Stimulated activated naive CD4-positive, alpha-beta T cell (primary cell): ENCODE data around the gene CLEC16A.

Source experiments
- DNase-seq, 6 experiments: peaks; one replicate each; lab custom pipeline; 2025; lab: John Stamatoyannopoulos, UW

The CLEC16A gene, protein sequence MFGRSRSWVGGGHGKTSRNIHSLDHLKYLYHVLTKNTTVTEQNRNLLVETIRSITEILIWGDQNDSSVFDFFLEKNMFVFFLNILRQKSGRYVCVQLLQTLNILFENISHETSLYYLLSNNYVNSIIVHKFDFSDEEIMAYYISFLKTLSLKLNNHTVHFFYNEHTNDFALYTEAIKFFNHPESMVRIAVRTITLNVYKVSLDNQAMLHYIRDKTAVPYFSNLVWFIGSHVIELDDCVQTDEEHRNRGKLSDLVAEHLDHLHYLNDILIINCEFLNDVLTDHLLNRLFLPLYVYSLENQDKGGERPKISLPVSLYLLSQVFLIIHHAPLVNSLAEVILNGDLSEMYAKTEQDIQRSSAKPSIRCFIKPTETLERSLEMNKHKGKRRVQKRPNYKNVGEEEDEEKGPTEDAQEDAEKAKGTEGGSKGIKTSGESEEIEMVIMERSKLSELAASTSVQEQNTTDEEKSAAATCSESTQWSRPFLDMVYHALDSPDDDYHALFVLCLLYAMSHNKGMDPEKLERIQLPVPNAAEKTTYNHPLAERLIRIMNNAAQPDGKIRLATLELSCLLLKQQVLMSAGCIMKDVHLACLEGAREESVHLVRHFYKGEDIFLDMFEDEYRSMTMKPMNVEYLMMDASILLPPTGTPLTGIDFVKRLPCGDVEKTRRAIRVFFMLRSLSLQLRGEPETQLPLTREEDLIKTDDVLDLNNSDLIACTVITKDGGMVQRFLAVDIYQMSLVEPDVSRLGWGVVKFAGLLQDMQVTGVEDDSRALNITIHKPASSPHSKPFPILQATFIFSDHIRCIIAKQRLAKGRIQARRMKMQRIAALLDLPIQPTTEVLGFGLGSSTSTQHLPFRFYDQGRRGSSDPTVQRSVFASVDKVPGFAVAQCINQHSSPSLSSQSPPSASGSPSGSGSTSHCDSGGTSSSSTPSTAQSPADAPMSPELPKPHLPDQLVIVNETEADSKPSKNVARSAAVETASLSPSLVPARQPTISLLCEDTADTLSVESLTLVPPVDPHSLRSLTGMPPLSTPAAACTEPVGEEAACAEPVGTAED

DNA sequence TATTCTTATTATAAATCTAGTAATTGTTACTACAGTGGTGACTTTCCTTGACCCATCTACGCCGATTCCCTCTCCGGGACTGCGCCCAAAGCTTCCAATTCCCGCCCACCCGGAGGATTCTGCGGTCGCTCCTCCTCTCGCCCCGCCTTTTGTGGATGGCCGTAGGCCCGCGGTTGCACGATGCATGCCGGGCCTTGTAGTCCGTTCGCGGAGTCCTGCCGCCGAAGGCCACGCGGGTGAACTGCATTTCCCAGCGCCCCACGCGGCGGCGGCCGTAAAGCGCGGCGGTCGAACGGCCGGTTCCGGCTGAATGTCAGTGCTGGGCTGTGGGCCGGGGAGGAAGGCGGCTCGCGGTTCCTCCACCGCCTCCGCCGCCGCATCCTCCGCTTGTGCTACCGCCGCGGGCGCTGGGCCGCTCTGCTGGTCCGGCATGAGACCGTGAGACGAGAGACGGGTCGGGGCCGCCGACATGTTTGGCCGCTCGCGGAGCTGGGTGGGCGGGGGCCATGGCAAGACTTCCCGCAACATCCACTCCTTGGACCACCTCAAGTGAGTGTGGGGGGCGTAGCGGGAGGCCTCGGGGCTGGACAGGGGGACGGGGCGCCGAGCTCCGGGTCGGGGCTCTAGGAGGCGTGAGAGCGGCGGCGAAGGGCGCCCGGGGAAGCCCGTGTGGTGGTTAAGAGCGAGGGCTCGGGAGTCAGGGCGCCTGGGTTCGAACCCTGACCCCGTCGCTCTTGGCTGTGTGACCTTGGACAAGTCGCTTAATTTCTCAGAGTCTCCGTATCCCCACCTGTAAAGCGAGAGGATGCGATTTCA lies at the start of gene CLEC16A:
Gene CLEC16A, plus strand, starts transcription at position 316 of the 816 bp plus-strand sequence. Its CDS starts 154 bp downstream, at position 470.
- DNase-seq = peak; percentile 88 to 95 (median 92)

DNA sequence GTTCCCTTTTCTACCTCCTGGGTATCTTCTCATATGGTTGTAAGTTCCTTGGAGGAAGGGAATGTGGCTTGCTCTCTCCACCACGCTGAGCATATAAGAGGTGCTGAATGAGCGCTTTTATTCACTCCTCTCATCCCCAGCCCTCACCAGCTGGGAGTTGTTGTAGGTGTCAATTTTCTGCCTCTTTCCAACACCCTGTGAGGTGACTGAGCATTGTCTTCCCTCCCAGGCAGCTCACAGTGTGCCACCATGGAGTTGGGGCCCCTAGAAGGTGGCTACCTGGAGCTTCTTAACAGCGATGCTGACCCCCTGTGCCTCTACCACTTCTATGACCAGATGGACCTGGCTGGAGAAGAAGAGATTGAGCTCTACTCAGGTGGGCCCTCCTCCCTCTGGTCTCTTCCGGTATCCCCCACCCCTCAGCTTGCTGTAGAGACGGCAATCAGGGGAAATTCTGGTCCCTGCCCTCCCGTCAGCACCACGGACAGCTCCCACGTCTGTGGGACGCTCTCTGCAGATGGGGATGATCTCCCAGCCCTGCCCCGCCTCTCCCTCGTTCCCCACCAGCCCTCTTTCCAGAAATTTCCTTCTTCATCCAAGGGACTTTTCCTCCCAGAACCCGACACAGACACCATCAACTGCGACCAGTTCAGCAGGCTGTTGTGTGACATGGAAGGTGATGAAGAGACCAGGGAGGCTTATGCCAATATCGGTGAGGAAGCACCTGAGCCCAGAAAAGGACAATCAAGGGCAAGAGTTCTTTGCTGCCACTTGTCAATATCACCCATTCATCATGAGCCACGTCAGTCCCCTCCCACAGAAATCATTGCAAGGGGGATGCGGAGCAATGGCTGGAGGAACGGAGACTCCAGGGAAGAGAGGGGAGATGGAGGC lies 49.1 kb upstream of the CLEC16A start:
- DNase-seq = peak in 2 of 6 experiments; percentile 1 to 4

DNA sequence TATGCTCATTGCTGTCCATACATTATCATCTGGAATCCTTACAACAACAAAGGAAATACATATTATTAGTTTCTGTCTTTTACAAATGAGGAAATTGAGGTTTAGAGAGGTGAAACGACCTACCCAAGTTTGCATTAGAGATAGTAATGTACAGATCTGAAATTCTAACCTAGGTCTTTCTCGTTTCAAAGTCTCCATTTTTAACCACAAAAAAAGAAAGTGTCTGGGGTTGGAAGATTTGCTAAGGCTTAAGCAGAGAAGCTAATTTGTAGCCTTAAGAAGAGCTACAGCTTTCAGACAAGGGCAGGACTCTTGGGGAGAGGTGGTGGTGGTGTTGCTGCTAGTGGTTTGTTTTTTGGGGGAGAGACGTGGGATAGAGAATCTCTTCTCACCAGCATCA lies 48.2 kb upstream of the CLEC16A start:
- DNase-seq = no peak

DNA sequence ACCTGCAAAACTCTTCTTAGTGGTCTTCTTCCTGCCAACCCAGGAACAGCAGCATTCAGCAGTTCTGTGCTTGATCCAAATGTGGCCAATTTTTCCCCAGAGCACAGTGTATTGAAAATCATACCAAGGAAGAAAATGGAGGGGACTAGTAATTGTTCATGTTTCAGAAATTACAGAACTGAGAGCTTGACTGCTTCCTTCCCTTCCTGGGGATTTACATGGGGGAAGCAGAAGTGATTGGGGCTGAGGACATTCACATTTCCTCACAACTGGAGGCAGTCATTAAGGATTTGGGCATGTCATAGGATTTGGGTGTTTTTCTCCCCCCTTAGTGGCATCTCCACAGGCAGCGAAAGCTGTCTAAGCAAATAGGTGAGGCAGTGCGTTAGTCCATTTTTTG lies 47.6 kb upstream of the CLEC16A start:
- DNase-seq = no peak

DNA sequence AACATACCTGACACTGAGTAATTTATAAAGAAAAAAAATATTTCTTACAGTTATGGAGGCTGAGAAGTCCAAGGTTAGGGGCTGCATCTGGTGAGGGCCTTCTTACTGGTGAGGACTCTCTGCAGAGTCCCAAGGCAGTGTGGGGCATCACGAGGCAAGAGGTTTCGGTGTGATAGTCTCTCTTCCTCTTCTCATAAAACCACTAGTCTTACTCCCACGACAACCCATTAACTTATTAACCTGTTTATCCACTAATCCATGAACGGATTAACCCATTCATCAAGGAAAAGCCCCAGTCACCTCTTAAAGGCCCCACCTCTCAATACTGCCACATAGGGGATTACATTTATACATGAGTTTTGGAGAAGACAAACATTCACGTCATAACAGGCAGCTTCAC lies 47.2 kb upstream of the CLEC16A start:
- no peak for DNase-seq

DNA sequence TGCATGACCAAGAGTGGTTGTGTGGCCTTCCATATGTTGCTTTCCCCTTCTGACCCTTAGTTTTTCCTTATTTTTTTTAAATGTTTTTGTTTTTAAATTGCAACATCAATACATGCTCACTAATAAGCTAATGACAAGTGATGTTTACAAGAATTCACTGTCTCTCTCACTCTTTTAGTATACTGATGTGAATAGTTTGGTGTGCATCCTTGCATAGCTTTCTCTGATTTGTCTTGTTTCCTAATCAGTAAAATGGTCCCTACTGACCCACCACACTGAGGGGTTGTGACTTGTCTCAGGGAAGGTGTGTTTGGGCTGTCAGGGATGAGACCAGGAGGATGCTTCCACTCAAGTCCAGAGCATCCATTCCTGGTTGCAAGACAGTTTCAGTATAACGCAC lies 41.4 kb upstream of the CLEC16A start:
- no peak for DNase-seq

DNA sequence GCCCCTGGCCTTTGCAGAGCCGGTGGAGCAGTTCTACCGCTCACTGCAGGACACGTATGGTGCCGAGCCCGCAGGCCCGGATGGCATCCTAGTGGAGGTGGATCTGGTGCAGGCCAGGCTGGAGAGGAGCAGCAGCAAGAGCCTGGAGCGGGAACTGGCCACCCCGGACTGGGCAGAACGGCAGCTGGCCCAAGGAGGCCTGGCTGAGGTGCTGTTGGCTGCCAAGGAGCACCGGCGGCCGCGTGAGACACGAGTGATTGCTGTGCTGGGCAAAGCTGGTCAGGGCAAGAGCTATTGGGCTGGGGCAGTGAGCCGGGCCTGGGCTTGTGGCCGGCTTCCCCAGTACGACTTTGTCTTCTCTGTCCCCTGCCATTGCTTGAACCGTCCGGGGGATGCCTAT lies 37.9 kb upstream of the CLEC16A start:
- DNase-seq = no peak

DNA sequence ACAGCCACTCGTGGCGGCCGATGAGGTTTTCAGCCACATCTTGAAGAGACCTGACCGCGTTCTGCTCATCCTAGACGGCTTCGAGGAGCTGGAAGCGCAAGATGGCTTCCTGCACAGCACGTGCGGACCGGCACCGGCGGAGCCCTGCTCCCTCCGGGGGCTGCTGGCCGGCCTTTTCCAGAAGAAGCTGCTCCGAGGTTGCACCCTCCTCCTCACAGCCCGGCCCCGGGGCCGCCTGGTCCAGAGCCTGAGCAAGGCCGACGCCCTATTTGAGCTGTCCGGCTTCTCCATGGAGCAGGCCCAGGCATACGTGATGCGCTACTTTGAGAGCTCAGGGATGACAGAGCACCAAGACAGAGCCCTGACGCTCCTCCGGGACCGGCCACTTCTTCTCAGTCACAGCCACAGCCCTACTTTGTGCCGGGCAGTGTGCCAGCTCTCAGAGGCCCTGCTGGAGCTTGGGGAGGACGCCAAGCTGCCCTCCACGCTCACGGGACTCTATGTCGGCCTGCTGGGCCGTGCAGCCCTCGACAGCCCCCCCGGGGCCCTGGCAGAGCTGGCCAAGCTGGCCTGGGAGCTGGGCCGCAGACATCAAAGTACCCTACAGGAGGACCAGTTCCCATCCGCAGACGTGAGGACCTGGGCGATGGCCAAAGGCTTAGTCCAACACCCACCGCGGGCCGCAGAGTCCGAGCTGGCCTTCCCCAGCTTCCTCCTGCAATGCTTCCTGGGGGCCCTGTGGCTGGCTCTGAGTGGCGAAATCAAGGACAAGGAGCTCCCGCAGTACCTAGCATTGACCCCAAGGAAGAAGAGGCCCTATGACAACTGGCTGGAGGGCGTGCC lies 37.2 kb upstream of the CLEC16A start:
- no peak for DNase-seq

DNA sequence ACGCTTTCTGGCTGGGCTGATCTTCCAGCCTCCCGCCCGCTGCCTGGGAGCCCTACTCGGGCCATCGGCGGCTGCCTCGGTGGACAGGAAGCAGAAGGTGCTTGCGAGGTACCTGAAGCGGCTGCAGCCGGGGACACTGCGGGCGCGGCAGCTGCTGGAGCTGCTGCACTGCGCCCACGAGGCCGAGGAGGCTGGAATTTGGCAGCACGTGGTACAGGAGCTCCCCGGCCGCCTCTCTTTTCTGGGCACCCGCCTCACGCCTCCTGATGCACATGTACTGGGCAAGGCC lies 36.7 kb upstream of the CLEC16A start:
- no peak for DNase-seq

DNA sequence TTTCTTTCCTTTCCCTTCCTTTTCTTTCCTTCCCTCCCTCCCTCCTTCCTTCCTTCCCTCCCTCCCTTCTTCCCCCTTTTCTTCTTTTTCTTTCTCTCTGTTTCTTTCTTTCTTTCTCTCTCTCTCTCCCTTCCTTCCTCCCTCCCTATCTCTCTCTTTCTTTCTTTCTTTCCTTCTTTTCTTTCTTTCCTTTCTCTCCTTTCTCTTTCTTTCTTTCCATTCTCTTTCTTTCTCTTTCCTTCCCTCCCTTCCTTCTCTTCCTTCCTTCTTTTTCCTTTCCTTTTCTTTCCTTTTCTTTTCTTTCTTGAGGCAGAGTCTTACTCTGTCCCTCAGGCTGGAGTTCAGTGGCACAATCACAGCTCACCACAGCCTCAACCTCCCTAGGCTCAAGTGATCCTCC lies 33.1 kb upstream of the CLEC16A start:
- DNase-seq = no peak

DNA sequence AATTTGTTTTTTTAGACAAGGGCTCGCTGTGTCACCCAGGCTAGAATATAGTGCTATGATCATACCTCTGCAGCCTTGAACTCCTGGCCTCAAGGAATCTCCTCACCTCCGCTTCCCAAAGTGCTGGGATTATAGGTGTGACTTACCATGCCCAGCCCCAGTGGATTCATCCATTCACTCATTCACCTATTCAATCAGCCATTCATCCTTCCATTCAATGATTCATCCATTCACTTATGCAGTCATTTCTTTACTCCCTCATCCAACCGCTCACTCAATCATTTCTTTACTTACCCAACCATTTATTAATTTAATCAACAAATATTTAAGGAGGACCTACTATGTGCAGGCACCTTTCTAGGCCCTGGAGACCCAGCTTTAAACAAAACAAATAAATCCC lies 27.8 kb upstream of the CLEC16A start:
- no peak for DNase-seq

DNA sequence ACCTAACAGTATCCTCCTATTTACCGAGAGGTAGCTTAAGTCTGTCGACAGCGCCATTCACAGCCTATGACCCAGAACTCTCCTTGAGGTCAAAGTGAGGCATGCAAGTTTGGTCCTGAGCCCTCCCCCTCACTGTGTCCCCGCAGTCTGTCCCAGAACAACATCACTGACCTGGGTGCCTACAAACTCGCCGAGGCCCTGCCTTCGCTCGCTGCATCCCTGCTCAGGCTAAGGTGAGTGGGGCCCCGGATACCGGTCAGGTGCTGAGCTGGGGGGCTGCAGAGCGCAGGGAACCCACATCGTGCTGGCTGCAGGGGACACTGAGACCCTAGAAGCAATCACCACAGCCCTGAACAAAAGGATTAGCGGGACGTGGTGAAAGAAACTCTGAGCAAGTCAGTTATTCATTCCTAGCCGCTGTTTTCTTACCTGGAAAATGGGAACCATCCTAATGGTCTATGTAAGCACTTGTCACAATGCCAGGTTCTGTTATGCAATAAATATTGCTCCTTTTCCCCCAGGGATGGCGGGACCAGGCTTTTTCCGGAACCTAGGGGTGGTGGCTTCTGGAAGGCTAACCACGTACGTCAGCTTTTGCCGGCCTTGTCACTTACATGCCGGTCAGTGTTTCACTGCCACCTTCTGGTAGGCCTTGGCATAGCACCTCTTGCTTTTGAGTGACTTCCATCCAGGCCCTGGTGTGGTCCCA lies 25.9 kb upstream of the CLEC16A start:
- peak; percentile 23 to 50 (median 42) for DNase-seq

DNA sequence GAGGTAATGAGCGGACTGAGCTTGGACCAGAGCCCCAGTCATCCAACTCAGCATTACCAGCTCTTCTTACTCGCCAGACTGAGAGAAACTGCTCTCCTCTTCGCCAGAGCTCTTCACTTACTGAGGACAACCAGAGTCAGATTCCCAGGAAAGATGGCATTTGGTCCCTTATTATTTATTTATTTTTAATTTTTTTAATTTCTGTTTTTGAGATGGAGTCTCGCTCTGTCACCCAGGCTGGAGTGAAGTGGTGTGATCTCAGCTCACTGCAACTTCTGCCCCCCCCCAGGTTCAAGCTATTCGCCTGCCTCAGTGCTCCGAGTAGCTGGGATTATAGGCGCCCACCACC lies 25.4 kb upstream of the CLEC16A start:
- no peak for DNase-seq

DNA sequence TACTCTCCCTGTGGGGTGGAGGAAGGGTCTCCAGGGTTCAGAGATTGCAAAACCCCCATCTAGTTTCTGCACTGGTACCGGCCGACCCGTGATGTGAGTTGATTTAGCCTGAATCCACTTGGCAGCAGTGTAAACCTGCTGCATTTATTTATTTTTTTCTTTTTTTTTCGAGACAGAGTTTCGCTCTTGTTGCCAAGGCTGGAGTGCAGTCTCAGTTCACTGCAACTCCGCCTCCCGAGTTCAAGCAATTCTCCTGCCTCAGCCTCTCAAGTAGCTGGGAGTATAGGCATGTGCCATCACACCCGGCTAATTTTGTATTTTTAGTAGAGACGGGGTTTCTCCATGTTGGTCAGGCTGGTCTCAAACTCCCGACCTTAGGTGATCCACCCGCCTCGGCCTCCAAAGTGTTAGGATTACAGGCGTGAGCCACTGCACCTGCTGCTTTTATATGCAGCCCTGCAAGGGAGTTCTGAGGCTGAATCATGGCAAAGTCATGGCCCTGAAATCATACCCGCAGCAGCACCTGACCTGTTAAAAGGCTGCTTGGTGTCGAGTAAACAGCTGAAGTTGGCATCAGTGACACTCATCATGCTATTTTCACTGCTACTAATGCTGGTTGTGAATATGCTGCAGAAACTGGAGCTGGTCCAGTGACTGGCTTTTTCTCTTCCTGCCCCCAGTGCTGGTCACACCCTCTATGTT lies 23.5 kb upstream of the CLEC16A start:
- DNase-seq = no peak

DNA sequence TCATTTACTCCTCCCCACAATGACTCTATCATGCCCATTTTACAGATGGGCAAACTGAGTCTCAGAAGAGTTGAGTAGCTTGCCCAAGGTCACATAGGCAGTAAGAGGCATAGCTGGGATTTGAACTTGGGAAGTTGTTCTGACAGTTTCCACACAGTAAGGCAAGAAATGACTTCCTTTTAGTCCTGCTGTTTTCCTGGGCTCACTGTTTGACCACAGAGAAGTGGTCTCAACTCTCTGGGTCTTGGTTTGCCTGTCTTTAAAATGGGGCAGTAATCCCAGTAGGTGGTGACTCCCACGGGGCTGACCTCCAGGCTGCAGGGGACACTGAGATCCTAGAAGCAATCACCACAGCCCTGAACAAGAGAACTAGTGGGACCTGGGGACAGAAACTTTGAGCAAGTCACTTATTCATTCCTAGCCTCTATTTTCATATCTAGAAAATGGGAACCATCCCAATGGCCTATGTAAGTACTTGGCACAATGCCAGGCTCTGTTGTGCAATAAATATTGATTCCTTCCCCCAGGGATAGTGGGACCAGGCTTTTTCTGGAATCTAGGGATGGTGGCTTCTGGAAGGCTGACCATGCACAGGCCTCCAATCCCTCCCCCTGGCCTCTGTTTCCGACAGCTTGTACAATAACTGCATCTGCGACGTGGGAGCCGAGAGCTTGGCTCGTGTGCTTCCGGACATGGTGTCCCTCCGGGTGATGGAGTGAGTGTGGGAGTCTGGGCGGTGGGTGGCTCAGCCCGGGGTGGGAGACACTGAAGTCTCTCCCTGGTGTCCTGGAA lies 22.6 kb upstream of the CLEC16A start:
- DNase-seq = no peak

DNA sequence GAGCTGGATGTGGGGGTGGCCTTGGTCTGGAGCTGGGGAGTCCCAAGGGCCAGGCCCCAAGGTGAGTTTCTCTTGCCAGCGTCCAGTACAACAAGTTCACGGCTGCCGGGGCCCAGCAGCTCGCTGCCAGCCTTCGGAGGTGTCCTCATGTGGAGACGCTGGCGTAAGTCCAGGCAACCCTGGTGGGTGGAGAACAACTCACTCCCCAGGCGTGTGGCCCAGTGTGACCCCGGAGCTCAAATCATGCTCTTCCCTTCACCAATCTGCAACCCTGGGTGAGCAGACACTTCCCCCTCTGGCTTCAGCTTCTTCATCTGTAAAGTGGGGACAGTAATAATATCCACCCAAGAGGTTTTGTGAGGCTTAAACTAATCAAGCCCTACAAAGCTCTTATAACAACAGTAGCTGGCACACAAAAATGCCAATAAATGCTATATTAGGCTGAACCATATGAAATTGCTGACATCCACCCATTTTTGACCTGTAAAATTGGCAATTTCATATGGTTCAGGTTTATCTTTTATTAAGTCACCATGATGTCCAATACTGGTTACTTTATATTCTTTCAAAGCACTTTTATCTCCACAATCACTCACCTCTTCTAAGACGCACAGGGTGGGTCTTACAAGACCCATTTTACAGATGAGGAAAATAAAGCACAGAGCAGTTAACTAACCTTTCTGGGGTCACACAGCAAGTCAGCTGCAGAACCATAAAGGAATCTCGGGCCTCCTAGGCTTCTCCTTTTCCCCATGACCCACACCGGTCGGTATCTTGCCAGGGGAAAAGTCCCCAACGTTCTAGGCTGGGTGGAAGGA lies 21.8 kb upstream of the CLEC16A start:
- DNase-seq = no peak

DNA sequence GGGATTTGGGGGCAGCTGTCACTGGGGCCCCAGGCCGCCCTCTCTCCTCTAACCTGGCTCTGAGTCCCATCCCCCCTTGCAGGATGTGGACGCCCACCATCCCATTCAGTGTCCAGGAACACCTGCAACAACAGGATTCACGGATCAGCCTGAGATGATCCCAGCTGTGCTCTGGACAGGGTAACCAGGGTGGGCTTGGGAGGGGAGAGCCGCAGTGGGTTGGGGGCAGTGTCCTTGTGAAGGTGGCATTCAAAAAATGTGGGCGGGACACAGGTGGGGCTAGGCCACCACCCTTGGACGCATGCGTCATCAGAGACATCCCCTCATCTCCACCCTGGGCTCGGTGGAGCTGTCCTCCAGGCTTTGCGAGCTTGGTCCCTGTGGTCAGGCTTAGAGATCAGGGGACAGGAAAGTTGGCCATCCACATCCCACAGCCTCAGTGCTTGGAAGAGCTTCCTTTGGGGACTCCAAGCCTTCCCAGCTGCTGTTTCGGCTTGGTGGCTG lies 21.2 kb upstream of the CLEC16A start:
- DNase-seq = no peak
